Non-pigmented ciliary epithelial cell (primary cell): ENCODE results near the gene PKNOX1.
"Not testable (repeated sequence)": the region's sequence is repeated elsewhere in the genome, so short reads cannot be mapped to it uniquely, and the experiment has no call there.

Source experiments
- DNase-seq: peaks from one replicate; pipeline ENCODE4 v3.0.0-alpha.2; 2010; ENCODE audit warnings: low read depth

The PKNOX1 gene

GRCh38 chr21:43021191-43021590, 46.8 kb downstream of the PKNOX1 start:
- no peak for DNase-seq

GRCh38 chr21:43021756-43022600, 47.6 kb downstream of the PKNOX1 start:
- no peak for DNase-seq

DNA sequence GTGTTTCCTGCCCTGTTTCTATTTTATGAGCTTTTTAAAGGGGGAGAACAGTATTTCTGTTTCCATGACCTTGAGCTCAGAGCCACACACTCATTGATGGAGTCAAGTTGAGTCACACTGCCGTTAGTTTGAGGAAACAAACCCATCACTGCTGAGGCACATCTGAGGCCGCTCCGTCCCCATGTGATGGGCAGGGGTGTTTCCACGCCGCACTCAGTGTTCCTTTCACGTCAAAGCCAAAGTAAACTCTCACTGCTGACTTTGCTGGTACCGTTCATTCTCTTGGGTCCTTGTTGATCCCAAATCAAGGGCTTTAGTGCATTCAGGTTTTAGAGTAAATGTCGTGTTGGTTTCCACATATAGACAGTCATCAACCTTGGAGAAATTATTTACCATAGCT, 48.8 kb downstream of the PKNOX1 start:
- DNase-seq: no peak

- no peak for DNase-seq
These were observed 50.2 kb downstream of the PKNOX1 start for GRCh38 chr21:43024439-43025136.

GRCh38 chr21:43025636-43026180, 51.3 kb downstream of the PKNOX1 start:
- peak; percentile 89 for DNase-seq

DNA sequence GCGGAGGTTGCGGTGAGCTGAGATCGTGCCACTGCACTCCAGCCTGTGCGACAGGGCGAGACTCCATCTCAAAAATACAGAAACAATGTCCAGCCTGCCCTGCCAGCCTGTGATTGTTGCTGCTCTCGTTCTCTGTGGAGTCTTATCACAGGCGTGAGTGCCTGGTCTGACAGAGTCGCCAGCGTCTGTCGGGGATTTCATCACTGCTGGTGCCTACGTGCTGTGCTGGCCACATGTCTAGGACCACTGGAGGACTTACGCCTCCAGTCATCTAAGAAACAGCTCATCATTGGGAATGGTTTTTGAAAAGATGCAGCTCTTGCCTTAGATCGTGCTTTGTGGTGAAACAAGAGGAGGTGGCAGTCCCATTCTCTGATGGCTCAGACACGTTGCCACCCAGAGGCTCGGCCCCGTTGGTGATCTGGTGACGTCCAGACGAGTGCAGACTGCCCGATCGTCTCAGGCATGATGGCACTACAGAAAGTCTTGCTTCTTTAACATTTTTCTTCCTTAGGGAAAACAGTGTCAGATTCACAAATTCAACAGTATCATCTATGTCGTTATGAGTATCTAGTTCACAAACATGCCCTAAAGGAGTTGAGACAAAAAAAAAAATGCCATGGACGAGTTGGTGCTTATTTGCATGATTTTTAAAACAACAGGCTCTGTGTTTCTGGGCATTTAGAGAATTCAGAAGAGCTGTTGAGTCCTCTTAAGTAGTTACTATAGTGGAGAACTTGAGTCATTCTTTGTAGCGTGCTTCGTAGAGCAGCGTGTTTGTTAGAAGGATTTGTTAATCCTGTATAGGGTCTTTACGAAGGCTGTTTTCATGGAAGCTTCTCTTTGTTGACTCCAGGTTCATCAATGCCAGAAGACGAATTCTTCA, 53.7 kb downstream of the PKNOX1 start:
- DNase-seq: no peak

GRCh38 chr21:43029785-43030184, 55.4 kb downstream of the PKNOX1 start:
- no peak for DNase-seq

DNA sequence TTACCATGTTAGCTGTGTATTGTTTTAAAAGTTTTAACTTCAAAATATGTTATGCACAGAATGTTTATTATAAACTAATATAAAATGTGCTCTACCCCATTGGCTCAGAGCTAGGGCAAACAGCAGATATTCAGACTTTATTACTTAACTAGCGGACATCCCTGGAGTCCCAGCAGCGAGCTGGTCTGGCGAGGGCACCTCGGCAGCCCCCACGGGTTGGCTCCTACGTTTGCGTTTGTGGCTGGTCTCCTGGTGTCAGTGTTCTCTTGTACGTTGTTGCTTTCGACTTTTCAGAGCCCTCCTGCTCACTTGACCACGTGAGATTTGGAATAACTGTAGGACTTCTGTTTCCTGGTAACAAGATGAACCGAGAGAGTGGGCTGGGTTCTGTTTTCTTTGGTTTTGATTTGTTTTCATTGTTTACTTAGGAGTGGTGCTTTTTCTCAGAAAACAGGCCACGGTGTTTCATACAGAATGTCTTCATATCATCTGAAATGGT, 56.8 kb downstream of the PKNOX1 start:
- no peak for DNase-seq

GRCh38 chr21:43034101-43034500, 59.7 kb downstream of the PKNOX1 start:
- no peak for DNase-seq

GRCh38 chr21:43034826-43035225, 60.5 kb downstream of the PKNOX1 start:
- no peak for DNase-seq

DNA sequence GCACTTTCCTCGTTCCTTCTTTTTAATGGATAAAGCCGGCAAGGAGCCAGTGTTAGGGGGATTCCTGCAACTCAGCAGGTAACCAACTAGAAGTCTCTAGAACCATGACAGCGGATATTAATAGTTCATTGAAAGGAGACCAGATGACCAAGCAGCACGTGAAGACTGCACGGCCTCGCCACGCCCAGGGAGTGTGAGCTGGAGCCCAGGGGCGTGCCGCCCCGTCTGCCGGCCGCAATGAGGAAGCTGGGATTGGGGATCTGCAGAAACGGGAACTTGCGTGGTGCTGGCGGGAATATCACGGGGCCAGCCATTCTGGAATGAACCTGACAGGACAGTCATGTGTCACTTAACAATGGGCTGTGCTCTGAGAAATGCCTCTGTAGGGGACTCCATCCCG, 62.5 kb downstream of the PKNOX1 start:
- not testable (repeated sequence) for DNase-seq

DNA sequence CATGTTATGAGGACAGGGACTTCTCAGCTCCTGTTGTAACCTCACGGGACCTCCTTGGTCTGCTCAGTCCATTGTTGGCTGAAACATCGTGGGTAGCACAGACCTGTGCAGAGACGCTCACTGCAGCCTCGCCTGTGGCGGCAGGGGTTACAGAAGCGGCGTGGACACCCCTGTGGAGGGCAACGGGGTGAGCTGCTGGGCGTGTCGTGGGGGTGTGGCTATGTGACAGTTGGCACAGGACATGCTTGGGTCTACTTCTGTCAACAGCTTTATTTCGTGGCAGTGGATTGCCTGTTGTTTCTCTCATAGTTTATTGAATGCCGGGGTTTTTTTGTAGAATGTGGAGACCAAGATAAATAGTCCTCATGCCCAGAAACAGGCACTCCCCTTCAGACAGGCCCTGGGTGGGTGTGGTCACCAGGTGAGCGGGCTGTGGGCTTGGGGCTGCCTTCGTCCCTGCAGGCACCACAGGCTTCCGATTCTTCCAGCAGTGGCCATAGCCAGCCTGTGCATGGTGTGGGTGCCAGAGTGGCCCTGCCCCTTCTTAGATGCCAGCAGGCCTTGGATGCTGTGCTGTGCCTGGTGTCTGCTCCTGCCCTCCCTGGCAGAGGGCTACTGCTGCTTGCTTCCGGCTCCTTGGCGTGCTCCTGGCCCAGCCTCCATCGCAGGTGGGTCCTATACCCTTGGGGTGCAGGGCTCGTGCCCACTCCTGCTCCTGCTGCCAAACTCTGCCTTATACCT, 63.7 kb downstream of the PKNOX1 start:
- DNase-seq: not testable (repeated sequence)

DNA sequence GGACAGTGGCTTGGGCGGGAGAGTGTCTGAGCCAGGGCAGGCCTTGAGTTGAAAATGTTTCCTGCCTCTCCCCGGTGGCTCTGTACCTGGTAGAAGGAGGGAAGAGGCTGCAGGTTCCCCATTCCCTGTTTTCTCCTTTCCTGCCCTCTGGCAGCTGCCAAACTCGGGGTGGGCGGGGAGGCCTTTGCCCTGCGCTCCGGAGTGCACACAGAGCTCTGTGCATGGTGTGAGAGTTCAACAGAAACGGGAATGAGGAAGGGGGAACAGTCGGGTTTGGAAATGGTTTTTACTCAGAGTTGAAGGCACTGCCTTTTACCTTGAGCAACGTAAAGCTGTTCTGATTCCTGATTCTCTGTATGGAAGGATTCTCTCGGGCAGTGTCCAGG, 64.3 kb downstream of the PKNOX1 start:
- DNase-seq: not testable (repeated sequence)

GRCh38 chr21:43042169-43042568, 67.8 kb downstream of the PKNOX1 start:
- DNase-seq: not testable (repeated sequence)

- not testable (repeated sequence) for DNase-seq
These were observed 68.9 kb downstream of the PKNOX1 start for GRCh38 chr21:43043291-43043690.

- DNase-seq: not testable (repeated sequence)
These were observed 70.2 kb downstream of the PKNOX1 start for GRCh38 chr21:43044547-43044946.

- DNase-seq: not testable (repeated sequence)
These were observed 71.0 kb downstream of the PKNOX1 start for GRCh38 chr21:43045165-43045875.

DNA sequence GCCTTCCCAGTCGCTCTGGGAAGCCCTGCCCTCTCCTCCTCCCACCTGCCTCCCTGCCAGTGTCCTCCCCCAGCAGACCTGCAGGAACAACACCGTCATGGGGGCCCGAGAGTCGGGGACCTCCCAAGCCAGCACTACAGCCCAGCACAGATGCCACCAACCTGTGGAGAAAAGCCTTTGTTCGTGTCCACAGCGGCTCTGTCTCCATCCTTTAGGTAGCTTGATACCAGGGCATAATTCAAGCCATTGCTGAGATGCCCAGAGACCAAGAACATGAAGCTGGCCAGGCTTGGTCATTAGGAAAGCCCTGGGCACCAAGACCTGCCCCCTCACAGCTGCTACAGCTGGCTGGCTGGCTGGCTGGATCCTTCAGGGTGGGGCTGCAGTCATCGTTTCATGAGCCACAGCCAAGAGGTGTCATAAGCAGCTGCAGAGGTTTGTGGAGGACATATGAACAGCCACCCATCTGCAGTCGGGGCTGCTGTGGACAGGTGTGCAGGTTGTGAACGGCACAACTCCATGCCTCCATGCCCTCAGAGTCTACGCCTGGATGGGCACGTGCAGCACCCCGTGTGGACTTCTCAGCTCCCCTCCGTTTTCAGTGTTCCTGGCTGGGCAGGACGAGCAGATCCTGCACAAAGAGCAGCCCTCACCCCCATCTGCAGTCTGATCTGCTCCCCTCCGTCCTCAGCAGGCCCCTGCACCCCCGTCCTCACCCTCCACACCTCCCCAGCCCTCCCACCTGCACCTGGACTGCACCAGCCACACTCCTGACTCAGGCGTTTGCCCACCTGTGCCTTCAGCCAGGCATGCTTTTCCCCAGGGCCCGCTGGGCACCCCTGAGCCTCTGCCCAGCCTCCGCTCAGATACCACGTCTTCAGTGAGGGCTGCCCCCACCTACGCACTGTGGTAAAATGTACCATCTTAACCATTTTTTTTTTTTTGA, 71.8 kb downstream of the PKNOX1 start:
- not testable (repeated sequence) for DNase-seq

DNA sequence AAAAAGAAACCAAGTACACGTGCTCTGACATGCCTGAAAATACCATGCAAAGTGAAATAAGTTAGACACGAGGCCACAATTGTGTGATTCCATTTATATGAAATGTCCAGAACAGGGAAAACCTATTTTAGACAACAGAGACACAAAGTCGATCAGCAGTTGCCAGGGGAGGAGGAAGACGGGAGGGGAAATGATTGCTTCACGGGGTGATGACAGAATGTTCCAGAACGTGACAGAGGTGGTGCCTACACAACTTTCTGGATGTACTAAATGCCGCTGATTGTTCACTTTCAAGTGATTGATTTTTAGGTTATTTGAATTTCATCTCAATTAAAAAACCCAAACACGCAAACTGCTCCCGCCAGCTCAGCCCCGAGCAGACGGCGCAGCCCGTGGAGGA, 78.8 kb downstream of the PKNOX1 start:
- not testable (repeated sequence) for DNase-seq
